Mammary epithelial cell (primary cell): Measurements from ENCODE around the gene TSC1.

Experiments
- EZH2 ChIP-seq: IDR thresholded peaks from 2 replicates; pipeline ENCODE4 v1.6.1; 2012; ENCODE audit warnings: low read length, inconsistent platforms, borderline replicate concordance
- TF ChIP-seq, protein P1 (sequence below), 2 donors: IDR thresholded peaks in 1 of 2; conservative IDR thresholded peaks in 1 of 2; 2 replicates each; pipeline ENCODE4 v1.5.1; 2011 to 2012; ENCODE audit warnings: inconsistent platforms in 2 of 2, low read length in 2 of 2, mild to moderate bottlenecking in 2 of 2, control low read depth in 1 of 2, low read depth in 1 of 2; ENCODE audit not compliant: insufficient read depth in 1 of 2; ENCODE audit errors: extremely low read depth in 1 of 2

DNA sequence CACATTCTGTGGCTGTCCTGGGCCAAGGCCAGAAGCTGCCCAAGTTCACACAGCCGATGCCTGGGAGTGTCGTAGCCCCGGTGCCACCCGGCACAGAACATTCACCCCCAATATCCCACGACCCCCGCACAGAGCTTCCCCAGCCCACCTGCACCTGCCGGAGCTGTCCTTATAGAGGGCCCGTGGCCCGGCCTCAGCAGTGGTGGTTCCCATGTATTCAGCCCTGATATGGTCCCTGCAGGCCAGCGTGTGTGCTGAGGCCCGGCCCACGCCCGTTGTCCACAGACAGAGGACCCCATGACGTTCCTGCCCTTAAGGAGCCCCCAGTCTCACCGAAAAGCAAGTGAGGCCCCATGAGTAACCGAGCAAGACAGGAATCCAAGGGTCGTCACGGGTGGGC, 28.8 kb upstream of the TSC1 start:
- TF ChIP-seq, protein P1, sequence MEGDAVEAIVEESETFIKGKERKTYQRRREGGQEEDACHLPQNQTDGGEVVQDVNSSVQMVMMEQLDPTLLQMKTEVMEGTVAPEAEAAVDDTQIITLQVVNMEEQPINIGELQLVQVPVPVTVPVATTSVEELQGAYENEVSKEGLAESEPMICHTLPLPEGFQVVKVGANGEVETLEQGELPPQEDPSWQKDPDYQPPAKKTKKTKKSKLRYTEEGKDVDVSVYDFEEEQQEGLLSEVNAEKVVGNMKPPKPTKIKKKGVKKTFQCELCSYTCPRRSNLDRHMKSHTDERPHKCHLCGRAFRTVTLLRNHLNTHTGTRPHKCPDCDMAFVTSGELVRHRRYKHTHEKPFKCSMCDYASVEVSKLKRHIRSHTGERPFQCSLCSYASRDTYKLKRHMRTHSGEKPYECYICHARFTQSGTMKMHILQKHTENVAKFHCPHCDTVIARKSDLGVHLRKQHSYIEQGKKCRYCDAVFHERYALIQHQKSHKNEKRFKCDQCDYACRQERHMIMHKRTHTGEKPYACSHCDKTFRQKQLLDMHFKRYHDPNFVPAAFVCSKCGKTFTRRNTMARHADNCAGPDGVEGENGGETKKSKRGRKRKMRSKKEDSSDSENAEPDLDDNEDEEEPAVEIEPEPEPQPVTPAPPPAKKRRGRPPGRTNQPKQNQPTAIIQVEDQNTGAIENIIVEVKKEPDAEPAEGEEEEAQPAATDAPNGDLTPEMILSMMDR (conservative IDR thresholded peaks at IDR 0.05 in 1 of 2, IDR thresholded peaks at IDR 0.05 in 1 of 2; ENCODE audit: extremely low read depth in 1 of 2, insufficient read depth in 1 of 2, low read depth in 1 of 2, low read length in 2 of 2): no peak
- no peak for TF ChIP-seq EZH2
